ENCODE measurements around the gene PKMYT1. TPM values are rescaled to one million over a fixed set of nuclear protein-coding genes. Genes with fewer than 3 reads are reported as not detected.
A peak's percentile ranks its signal among the peaks of the same experiment; 100 is the strongest.

PKMYT1 gene
- total RNA-seq, 1 donor from 2014 or later, result 6.1 TPM

DNA sequence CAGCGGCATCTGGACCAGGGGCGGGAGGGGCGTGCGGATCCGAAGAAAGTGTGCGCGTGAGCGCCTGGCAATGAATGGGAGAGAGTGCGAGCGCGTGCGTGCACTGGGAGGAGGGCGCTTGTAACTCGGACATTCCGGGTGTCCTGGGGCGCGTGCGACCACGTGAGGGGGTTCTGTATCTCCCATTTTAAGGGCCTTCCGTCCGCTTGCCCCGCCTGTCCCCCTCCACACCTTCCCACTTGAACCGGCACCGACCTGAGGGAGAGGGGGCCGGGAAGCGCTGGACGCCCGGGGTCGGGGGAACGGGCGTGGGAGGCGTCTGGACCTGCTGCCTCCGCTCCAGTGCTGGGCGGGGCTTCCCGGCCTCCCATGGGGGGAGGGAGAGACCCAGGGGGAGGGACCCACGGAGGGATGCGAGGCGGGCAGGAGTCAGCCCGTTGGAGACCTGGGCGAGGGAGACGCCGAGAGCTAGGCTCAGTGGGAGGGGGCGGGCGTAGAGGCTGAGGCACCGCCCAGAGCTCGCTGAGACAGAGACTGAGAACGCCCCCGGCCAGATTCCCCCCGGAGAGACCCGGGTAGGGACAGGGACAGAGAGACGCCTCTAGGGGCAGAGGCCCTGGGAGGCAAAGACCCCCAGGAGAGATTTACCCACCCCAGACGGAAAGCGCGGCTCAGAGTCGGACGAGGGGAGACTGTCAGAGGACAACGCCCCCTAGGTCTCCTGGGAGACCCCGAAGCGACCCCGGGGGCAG, 16.3 kb downstream of the PKMYT1 start, which contains the start of gene KREMEN2:
TSS of gene KREMEN2 (plus strand) at position 553 of the 752 bp plus-strand sequence. CDS start 246 bp downstream, outside the sequence.
- Histone ChIP-seq H3K36me3 (ENCODE audit: control insufficient read depth, insufficient read depth, low read length) (no peaks in the 10 kb centered on the region), H3K27me3 (ENCODE audit: control insufficient read depth, insufficient read depth, low read length) (peaks cover 50% of the 10 kb centered on the region), H3K4me3 (ENCODE audit: low read depth, low read length) (peak within 1 kb of the TSS; percentile 30)
- TF ChIP-seq CTCF (IDR thresholded peaks at IDR 0.05; ENCODE audit: insufficient read depth, low read length, poor library complexity, severe bottlenecking), result no peak
- DNase-seq (ENCODE audit: low read depth), result no peak

GRCh38 chr16:2963074-2963722, 17.0 kb downstream of the PKMYT1 start:
- TF ChIP-seq CTCF (IDR thresholded peaks at IDR 0.05; ENCODE audit: insufficient read depth, low read length, poor library complexity, severe bottlenecking), result no peak
- H3K27me3 ChIP-seq (ENCODE audit: control insufficient read depth, insufficient read depth, low read length), result peaks cover 50% of the 10 kb centered on the region
- H3K4me3 ChIP-seq (ENCODE audit: low read depth, low read length), result peak overlapping the region; percentile 30
- no peak for DNase-seq (ENCODE audit: low read depth)
- no peaks in the 10 kb centered on the region for H3K36me3 ChIP-seq (ENCODE audit: control insufficient read depth, insufficient read depth, low read length)

- H3K27me3 ChIP-seq (ENCODE audit: control insufficient read depth, insufficient read depth, low read length), result peaks cover 43% of the 10 kb centered on the region
- H3K36me3 ChIP-seq (ENCODE audit: control insufficient read depth, insufficient read depth, low read length), result no peaks in the 10 kb centered on the region
- DNase-seq (ENCODE audit: low read depth), result no peak
- no peak overlapping the region for H3K4me3 ChIP-seq (ENCODE audit: low read depth, low read length)
- no peak for TF ChIP-seq CTCF (IDR thresholded peaks at IDR 0.05; ENCODE audit: insufficient read depth, low read length, poor library complexity, severe bottlenecking)
These were observed 17.7 kb downstream of the PKMYT1 start for GRCh38 chr16:2962334-2963073.

- H3K4me3 ChIP-seq (ENCODE audit: low read depth, low read length), result no peak overlapping the region
- no peaks in the 10 kb centered on the region for H3K36me3 ChIP-seq (ENCODE audit: control insufficient read depth, insufficient read depth, low read length)
- no peak for TF ChIP-seq CTCF (IDR thresholded peaks at IDR 0.05; ENCODE audit: insufficient read depth, low read length, poor library complexity, severe bottlenecking)
- H3K27me3 ChIP-seq (ENCODE audit: control insufficient read depth, insufficient read depth, low read length), result peaks cover 28% of the 10 kb centered on the region
- DNase-seq (ENCODE audit: low read depth), result no peak
These were observed 19.8 kb downstream of the PKMYT1 start for GRCh38 chr16:2960183-2961010.

DNA sequence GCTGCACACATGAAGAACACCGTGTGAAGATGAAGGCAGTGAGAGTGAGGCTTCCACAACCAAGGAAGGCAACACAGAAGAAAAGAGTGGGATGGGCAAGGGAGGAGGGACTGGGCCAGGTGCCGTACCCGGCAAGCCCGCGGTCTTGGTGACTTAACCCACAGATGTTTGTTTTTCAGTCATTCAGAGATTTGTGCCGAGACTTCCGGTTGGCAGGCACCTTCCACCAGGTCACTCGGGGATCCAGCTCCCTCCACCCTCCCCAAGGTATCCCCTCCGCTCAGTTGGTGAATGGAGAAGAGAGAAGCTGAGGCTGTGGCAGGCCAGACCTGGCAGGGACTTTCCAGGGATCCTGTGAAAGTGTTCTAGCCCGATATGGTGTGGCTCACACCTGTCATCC, 21.0 kb downstream of the PKMYT1 start:
- no peaks in the 10 kb centered on the region for H3K36me3 ChIP-seq (ENCODE audit: control insufficient read depth, insufficient read depth, low read length)
- peaks cover 30% of the 10 kb centered on the region for H3K27me3 ChIP-seq (ENCODE audit: control insufficient read depth, insufficient read depth, low read length)
- DNase-seq (ENCODE audit: low read depth), result no peak
- H3K4me3 ChIP-seq (ENCODE audit: low read depth, low read length), result no peak overlapping the region
- TF ChIP-seq CTCF (IDR thresholded peaks at IDR 0.05; ENCODE audit: insufficient read depth, low read length, poor library complexity, severe bottlenecking), result no peak
